Measurements from ENCODE around the gene STT3B. TPM values are rescaled to one million over a fixed set of nuclear protein-coding genes. Genes with fewer than 3 reads are reported as not detected.

STT3B gene
- total RNA-seq (ENCODE audit: low replicate concordance): 180 and 235 TPM in 2 replicates
- long read RNA-seq, full-length matches to known transcripts: 5 of 131 reads
- long read RNA-seq, partial matches to known transcripts: 97 of 131 reads
- long read RNA-seq, other reads (novel, unspliced or antisense): 29 of 131 reads

- H3K27ac Mint-ChIP-seq: peak within 1 kb of the TSS; percentile 94
- no peaks in the 10 kb centered on the region for H3K9me3 Mint-ChIP-seq
- H3K4me1 Mint-ChIP-seq (ENCODE audit: unreplicated experiment): peaks cover 13% of the 10 kb centered on the region
- no peak for TF ChIP-seq CTCF (conservative IDR thresholded peaks at IDR 0.05)
- peaks cover 17% of the 10 kb centered on the region for H3K36me3 Mint-ChIP-seq
- no peaks in the 10 kb centered on the region for H3K27me3 Mint-ChIP-seq
- no peak for DNase-seq (ENCODE audit: extremely low spot score, unreplicated experiment)
- H3K4me3 Mint-ChIP-seq: peak within 1 kb of the TSS; percentile 99
Observed at GRCh38 chr3:31532587-31533168, at the start of gene STT3B. TSS of gene STT3B (plus strand) at chr3:31532925. CDS start at chr3:31532999, 74 bp downstream.

- TF ChIP-seq CTCF (conservative IDR thresholded peaks at IDR 0.05): no peak
- Mint-ChIP-seq H3K27ac (no peak overlapping the region), H3K36me3 (no peaks in the 10 kb centered on the region), H3K4me1 (ENCODE audit: unreplicated experiment) (peaks cover 12% of the 10 kb centered on the region), H3K9me3 (peaks cover 10% of the 10 kb centered on the region), H3K4me3 (no peak overlapping the region), H3K27me3 (no peaks in the 10 kb centered on the region)
- no peak for DNase-seq (ENCODE audit: extremely low spot score, unreplicated experiment)
Observed at GRCh38 chr3:31483776-31484175, 48.9 kb upstream of the STT3B start.

- Mint-ChIP-seq H3K4me1 (ENCODE audit: unreplicated experiment) (peaks cover 12% of the 10 kb centered on the region), H3K4me3 (no peak overlapping the region)
- no peak for TF ChIP-seq CTCF (conservative IDR thresholded peaks at IDR 0.05)
Observed at GRCh38 chr3:31485196-31485595, 47.5 kb upstream of the STT3B start.

GRCh38 chr3:31486865-31487533 lies 45.7 kb upstream of the STT3B start:
- no peak for DNase-seq (ENCODE audit: extremely low spot score, unreplicated experiment)
- H3K4me1 Mint-ChIP-seq (ENCODE audit: unreplicated experiment): peaks cover 12% of the 10 kb centered on the region
- H3K36me3 Mint-ChIP-seq: no peaks in the 10 kb centered on the region
- H3K4me3 Mint-ChIP-seq: no peak overlapping the region
- no peak for TF ChIP-seq CTCF (conservative IDR thresholded peaks at IDR 0.05)
- no peaks in the 10 kb centered on the region for H3K27me3 Mint-ChIP-seq
- no peak overlapping the region for H3K27ac Mint-ChIP-seq
- H3K9me3 Mint-ChIP-seq: peaks cover 4% of the 10 kb centered on the region

More at GRCh38 chr3:31485196-31485595, 47.5 kb upstream of the STT3B start:
- DNase-seq (ENCODE audit: extremely low spot score, unreplicated experiment): no peak
- Mint-ChIP-seq H3K9me3 (peaks cover 10% of the 10 kb centered on the region), H3K27me3 (no peaks in the 10 kb centered on the region), H3K36me3 (no peaks in the 10 kb centered on the region), H3K27ac (peak overlapping the region; percentile 8)

GRCh38 chr3:31488475-31489017 lies 44.2 kb upstream of the STT3B start:
- Mint-ChIP-seq H3K4me1 (ENCODE audit: unreplicated experiment) (peaks cover 9% of the 10 kb centered on the region), H3K4me3 (no peak overlapping the region), H3K27me3 (no peaks in the 10 kb centered on the region), H3K9me3 (peaks cover 4% of the 10 kb centered on the region), H3K36me3 (no peaks in the 10 kb centered on the region), H3K27ac (peak overlapping the region; percentile 52)
- DNase-seq (ENCODE audit: extremely low spot score, unreplicated experiment): no peak
- TF ChIP-seq CTCF (conservative IDR thresholded peaks at IDR 0.05): no peak
